ENCODE results near the gene WDR75. TPM values are rescaled to one million over a fixed set of nuclear protein-coding genes. Genes with fewer than 3 reads are reported as not detected.
A peak's percentile ranks its signal among the peaks of the same experiment; 100 is the strongest.

Gene WDR75
- total and polyA plus RNA-seq, 9 of the 15 experiments (the other 6 are each of a cell fraction or from before 2014, with no cell fraction given), result 50.9 to 111 (median 76.4) TPM

- TF ChIP-seq CLOCK (CRISPR knock-in tag; IDR thresholded peaks at IDR 0.05; ENCODE audit: borderline replicate concordance) (no peak), HNRNPL (IDR thresholded peaks at IDR 0.05; ENCODE audit: low read depth, low read length) (no peak), HBP1 (CRISPR knock-in tag; IDR thresholded peaks at IDR 0.05) (no peak), MTA2 (IDR thresholded peaks at IDR 0.05; ENCODE audit: low read depth) (no peak), HDAC8 (tag; IDR thresholded peaks at IDR 0.05) (no peak), E2F1 (CRISPR knock-in tag; IDR thresholded peaks at IDR 0.05) (no peak), RERE (CRISPR knock-in tag; IDR thresholded peaks at IDR 0.05; ENCODE audit: borderline replicate concordance) (no peak), SIN3A (IDR thresholded peaks at IDR 0.05; ENCODE audit: borderline replicate concordance in 2 of 2, control insufficient read depth in 1 of 2, low read depth in 2 of 2, low read length in 2 of 2) (no peak), HMBOX1 (IDR thresholded peaks at IDR 0.05) (peak; percentile 55), PRDM10 (IDR thresholded peaks at IDR 0.05; ENCODE audit: partially characterized antibody) (no peak)
These were observed 75.3 kb downstream of the WDR75 start (continued) for GRCh38 chr2:189516546-189516945.
